Astrocyte (in vitro differentiated cells and primary cell): ENCODE measurements around the gene SORL1.

Experiments
- EZH2 ChIP-seq: IDR thresholded peaks from 2 replicates; pipeline ENCODE4 v1.6.1; 2012; ENCODE audit warnings: mild to moderate bottlenecking, low read length, inconsistent platforms; ENCODE audit not compliant: insufficient read depth
- TF ChIP-seq, protein P1 (sequence below): IDR thresholded peaks from 2 replicates; pipeline ENCODE4 v1.5.1; 2011; ENCODE audit warnings: low read depth, mild to moderate bottlenecking, inconsistent platforms, low read length, moderate library complexity; ENCODE audit not compliant: insufficient read depth

DNA sequence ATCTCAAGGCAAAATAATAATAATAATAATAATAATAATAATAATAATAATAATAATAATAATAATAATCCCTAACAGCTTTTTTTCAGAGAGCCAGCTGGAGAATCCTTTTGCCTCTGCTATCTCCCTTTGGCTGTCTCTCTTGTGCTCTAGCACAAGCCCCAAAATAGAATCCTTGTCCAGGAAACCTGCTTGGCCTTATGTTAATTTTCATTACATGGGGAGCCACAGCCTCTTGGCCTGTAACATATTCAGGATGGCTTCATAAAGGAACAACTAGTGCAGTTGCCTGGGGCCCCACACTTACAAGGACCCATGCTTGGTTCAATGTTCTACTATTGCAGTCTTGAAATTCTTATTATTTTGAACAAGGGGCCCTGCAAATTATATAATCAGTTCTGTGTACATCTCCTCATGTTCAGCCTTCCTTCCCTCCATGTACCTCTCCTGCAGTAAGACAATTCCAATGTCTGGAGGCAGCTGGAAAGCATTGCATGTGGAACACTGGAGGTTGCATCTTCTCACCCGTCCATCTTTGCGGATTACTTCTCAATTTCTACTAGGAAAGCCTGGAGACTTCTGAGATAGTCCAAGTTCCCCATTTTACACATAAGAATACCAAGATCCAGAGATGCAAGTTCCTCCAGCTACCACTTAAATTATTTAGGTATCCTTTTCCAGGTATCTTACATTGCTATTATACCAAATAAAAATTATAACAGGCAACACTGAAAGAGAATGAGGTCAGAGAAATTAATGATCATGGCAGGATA is 37.8 kb upstream of the SORL1 start:
- TF ChIP-seq, protein P1, sequence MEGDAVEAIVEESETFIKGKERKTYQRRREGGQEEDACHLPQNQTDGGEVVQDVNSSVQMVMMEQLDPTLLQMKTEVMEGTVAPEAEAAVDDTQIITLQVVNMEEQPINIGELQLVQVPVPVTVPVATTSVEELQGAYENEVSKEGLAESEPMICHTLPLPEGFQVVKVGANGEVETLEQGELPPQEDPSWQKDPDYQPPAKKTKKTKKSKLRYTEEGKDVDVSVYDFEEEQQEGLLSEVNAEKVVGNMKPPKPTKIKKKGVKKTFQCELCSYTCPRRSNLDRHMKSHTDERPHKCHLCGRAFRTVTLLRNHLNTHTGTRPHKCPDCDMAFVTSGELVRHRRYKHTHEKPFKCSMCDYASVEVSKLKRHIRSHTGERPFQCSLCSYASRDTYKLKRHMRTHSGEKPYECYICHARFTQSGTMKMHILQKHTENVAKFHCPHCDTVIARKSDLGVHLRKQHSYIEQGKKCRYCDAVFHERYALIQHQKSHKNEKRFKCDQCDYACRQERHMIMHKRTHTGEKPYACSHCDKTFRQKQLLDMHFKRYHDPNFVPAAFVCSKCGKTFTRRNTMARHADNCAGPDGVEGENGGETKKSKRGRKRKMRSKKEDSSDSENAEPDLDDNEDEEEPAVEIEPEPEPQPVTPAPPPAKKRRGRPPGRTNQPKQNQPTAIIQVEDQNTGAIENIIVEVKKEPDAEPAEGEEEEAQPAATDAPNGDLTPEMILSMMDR, result no peak
- no peak for TF ChIP-seq EZH2
